HG03520 (cell line): Measurements from ENCODE around the gene REV3L.

ENCODE experiments used
- ATAC-seq: cut with Tn5 transposase; IDR thresholded peaks from one replicate; pipeline ENCODE4 v1.9.1; 2021; ENCODE audit warnings: mild to moderate bottlenecking, moderate library complexity; ENCODE audit not compliant: unreplicated experiment

The REV3L gene

DNA sequence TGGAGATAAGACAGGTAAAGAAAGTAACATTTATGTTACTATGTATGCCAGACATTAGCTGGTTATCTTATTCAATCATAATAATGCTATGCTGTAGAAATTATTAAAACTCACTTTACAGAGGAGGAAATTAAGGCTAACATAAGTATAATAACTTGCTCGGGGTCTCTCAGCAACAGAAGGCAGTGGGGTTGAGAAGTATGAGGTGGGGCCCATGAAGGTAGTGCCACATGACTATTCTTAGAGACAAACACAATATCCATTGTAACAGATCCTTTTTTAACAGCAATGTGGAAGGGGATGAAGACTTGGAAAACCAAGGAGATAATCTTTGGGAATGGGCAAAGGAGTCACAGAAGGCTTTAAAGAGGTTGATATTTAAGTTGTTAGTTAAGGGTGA is 11.5 kb downstream of the REV3L start:
- no peak for ATAC-seq

- no peak for ATAC-seq
Observed at GRCh38 chr6:111470991-111471390, 12.0 kb downstream of the REV3L start.

- no peak for ATAC-seq
Observed at GRCh38 chr6:111469543-111469942, 13.5 kb downstream of the REV3L start.

- ATAC-seq = no peak
Observed at GRCh38 chr6:111468329-111469012, 14.5 kb downstream of the REV3L start.

DNA sequence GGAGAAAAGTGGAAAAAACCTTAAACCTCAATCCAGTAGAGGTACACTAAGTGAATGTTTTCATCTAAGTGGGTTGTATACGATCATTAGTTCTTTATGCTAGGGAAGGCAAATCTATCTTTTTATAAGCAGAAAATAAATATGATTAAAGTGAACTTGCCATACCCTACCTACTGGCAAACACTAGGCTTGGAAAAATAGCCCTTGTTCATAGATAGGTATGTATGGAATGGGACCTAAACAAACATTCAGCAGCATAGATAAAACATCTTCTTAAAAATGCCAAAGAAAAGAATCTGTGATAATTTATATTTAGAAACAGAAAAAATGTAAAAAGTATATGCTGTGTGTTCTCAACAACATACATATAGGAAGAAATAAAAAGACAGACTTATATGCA is 18.8 kb downstream of the REV3L start:
- ATAC-seq = no peak

DNA sequence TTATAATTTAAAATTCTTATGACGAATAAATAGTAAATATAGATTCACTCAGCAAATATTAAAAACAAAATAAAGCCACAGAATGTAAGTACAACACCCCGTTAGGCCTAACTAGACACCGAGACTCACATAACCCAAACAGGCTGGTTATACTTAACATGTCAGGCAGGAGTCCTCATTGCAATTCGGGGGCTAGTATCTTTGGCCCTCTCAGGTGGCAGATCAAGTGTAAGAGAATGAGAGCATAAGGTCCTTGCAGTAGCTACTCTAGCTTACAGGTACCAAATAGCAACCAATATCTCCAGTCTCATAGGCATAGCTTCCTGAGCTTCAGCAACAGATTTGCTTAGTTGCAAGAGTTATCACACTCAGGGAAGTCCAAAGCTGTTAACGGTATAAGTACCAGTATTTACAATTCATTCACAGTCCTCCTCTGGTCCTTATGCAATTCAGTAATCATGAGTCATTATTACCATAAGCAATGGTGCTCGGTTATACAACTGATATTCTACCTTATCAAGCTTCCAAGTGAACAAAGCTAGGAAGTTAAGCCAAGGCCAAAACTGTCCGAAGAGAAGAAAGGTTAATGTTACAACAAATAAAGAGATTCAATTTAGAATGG is 20.1 kb downstream of the REV3L start:
- no peak for ATAC-seq

DNA sequence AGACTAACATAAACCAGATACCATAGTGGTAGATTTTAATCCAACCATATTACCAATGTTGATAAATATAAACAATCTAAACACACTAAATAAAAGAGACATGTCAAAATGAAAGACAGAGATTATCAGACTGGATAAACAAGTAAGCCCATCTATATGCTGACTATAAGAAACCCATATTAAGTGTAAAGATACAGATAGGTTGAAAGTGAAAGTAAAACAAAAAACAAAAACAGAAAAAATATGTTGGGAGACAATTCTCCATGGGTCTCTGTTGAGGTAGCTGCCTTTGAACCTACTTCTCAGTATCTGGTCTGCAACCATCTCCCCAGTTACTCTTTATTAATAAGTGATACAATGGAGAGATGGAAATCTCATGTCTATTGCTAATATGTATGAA is 21.2 kb downstream of the REV3L start:
- ATAC-seq = no peak

DNA sequence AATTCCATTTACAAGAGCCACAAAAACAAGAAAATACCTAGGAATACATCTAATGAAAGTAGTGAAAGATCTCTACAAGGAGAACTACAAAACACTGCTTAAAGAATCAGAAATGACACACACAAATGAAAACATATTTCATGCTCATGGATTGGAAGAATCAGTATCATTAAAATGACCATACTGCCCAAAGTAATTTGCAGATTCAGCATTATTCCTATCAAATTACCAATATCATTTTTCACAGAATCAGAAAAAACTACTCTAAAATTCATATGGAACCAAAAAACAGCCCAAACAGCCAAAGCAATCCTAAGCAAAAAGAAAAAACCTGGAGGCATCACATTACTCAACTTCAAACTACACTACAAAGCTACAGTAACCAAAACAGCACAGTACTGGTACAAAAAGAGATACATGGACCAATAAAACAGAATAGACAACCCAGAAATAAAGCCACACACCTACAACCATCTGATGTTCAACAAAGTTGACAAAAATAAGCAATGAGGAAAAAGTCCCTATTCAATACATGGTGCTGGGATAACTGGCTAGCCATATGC is 24.3 kb downstream of the REV3L start:
- no peak for ATAC-seq

DNA sequence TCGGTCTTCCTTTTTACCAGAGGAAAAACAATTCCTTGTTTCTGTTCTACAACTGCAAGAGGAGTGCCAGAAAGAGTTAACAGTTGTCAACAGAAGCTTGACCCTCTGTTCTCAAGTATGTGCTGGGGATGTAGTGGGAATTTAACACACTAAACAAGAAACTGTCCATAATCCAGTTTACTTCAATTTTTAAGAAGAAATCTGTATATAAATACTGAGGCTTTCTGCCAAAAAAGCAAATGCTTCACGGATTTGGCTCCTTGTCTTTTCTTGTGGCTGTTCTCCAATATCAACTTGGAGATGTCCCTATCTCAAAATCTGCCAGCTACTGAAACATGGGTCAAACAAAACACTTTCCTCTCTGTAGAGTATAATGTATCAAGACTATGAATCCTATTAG is 26.8 kb downstream of the REV3L start:
- no peak for ATAC-seq

DNA sequence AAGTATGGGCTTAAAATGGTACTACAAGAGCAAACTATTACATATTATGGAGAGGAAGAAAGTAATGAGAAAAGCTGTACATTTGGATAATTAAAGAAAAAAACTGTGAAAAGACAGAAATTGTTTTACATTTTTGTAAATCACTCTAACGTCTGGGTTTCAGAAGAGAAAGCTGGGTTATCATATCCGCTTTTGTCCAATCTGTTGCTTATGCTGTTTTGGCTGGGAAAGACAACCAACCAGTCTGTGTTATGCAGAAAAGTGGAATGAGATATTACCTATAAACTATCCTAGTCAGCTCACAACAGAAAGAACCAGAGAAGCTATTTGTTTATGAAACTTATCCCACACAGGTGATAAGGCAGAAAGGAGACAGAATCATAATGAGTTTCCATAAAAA is 32.4 kb downstream of the REV3L start:
- ATAC-seq = no peak

DNA sequence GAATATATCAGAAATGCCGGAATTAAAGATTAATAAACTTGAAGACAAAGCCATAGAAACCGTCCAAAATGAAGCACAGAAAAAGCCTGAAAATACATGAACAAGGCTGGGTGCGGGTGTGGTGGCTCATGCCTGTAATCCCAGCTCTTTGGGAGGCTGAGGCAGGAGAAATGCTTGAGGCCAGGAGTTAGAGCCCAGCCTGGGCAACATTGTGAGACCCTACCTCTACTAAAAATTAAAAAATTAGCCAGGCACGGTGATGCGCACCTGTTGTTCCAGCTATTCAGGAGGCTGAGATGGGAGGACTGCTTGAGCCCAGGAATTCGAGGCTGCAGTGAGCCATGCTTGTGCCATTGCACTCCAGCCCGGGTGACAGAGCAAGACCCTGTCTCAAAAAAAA is 32.9 kb downstream of the REV3L start:
- ATAC-seq = no peak

DNA sequence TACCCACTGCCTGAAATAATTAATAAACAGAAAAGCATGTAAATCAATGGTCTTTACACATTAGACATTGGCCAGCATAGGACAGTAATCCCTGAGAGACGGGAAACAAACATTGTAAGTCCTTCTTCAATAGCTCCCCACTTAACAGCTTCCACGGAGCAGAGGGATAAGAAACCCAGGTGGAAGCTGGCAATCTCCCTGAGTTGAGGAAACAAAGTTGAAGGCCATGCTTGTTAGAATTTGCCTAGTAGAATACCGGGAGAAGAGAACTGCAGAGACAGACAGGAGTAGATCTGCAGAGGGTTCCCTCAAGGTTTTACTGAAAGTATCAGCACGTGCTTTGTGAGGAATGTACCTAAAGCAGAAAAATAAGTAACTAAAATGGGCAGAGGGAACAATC is 33.9 kb downstream of the REV3L start:
- no peak for ATAC-seq

DNA sequence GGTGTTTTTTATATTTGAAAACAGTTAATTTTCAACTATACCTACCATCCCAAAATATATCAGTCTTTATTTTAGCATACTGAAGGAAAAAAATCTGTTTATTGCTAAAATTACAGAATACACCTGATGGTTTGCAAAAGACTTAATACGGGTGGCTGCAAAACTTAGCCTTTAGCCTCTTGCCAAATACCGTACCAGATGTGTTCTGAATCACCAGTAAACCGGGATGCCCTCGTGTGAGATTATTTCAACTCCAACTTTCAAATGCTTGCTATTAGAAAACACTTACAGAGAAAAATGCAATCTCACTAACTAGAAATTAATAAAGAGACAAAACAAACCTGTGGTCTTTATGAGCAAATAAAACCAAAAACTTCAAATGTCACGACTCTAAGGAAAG is 36.0 kb downstream of the REV3L start:
- ATAC-seq = no peak

- ATAC-seq = no peak
Observed at GRCh38 chr6:111445861-111446267, 37.2 kb downstream of the REV3L start.

DNA sequence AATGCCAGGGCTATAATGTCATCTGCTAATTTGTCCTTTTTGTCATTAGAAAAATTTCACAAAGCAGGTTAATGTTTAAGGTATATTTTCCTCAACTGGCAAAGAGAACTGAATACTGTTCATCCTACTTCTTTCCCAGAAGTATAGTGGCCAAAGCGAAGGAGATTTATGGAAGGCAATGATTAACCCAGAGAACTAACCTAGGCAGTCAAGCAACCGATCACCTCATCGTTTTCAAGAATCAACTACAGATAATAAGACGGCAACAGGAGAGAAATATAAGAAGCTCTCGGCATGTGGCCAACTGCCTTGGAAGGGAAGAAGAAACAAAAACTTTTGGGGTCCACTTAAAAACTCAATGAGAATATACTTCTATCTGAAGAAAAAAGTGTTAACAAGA is 38.2 kb downstream of the REV3L start:
- no peak for ATAC-seq

DNA sequence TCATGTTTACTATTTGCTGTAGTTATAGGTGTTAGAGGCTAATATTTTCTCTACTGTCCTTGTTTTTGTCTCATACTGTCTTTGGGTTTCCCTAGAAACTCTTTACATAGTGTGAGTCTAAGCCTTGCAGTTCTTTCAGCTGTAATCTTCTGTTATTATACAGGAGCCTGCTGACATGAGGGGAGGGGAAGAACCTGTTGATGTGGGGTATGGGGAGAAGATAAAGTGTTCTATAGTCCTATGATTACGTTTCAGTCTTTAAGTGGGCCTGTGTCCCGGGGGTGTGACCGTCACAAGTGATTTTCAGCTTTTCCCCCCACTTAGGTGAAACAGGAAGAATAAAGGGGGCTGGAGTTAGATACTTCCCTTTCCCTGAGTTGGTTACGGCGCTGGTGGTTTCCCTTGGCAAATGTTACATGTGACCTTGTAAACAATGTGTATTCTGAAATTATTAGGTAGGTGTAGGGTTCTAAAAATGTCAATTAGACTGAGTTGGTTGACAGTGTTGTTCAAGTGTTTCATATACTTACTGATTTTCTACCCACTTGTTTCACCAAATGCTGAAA is 41.3 kb downstream of the REV3L start:
- no peak for ATAC-seq

GRCh38 chr6:111439171-111439570 is 43.8 kb downstream of the REV3L start:
- no peak for ATAC-seq

- no peak for ATAC-seq
Observed at GRCh38 chr6:111437573-111437972, 45.4 kb downstream of the REV3L start.

- no peak for ATAC-seq
Observed at GRCh38 chr6:111432511-111432910, 50.5 kb downstream of the REV3L start.

- no peak for ATAC-seq
Observed at GRCh38 chr6:111430605-111431376, 52.2 kb downstream of the REV3L start.

GRCh38 chr6:111429571-111429970 is 53.4 kb downstream of the REV3L start:
- no peak for ATAC-seq

DNA sequence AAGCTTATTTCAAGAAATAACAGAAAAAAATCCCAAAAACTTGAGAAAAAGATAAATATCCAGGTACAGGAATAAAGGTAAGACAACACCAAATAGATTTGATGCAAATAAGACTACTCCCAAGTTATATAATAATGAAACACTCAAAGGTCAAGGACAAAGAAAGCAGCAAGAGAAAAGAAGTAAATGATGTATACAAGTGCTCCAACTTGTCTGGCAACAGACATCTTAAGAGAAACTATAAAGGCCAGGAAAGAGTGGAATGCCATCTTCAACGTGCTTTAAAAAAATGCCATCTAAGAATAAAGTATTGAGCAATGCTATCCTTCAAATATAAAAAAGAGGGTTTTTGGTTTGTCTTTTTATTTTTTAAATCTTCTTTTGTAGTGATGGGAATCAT is 54.2 kb downstream of the REV3L start:
- ATAC-seq = no peak
